ENCODE results near the gene ERC2.

Gene ERC2

DNA sequence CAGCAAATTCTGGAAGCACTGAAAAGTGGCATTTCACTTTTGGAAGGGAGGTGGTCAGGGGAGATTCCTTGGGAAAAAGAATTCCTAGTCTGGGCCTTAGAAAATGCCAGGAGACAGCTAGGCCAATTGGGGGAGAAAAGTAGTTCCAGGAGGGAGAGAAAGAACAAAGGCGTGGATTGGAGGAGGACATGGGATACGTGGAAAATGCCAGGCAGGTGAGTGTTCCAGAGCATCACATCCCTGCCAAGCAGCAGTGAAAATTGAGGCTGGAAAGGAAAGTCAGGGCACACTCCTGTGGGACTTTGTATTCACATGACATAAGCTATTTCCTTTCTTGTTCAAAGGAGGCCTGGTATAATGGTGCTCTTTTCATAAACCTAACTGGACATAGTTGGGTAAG is 846.6 kb downstream of the ERC2 start:
- H3K4me3 ChIP-seq (ENCODE audit: low read length): no peak overlapping the region
- no peak for DNase-seq (ENCODE audit: low read depth, low spot score)

DNA sequence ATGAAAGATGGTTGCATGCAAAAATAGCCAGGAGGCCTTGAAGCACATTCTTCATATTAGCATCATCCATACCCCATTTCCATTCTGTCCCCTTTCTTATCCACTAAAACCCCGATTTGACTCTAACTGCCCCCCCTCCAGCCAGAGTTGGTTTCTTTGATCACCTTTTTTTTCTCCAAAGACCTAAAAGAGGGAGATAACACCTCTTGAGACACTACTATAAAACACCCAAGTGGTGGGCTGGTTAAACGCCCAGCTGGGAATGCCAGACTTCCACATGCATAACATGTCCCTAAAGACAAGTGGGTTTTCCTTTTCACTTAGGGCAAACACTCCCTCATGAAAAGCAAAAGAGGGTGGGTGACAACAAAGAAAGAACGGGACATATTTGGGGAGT is 847.2 kb downstream of the ERC2 start:
- no peak for DNase-seq (ENCODE audit: low read depth, low spot score)
- no peak overlapping the region for H3K4me3 ChIP-seq (ENCODE audit: low read length)

DNA sequence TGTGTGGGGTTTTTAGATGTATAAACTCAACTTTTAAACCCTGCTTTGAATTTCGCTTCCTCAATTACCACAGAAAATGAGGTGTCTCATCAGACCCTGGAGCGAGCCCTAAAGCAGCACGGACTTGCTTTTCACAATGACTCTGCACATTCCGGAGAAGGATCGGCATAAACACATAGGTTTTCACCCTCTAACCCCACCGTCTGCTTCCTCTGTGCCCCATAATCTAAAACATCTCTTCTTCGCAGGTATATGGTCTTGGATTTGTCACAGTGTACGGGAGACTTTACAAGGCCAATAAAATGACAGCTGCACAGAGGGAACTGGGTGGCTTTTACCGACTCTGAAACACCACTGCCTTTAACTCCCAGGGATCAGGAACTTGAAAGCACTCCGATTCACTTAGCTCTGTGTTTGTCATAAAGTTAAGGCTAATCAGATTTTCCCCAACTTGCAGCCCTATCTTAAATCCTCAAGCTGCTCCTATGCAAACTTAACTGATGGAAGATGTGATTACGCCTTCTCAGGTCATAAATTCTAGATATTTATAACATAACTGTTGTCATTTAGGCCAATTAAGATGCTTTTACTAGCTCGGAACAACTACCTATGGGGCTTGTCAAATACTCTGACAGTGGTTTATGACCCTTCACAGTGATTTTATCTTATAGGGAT is 847.8 kb downstream of the ERC2 start:
- no peak for DNase-seq (ENCODE audit: low read depth, low spot score)
- H3K4me3 ChIP-seq (ENCODE audit: low read length): no peak overlapping the region

DNA sequence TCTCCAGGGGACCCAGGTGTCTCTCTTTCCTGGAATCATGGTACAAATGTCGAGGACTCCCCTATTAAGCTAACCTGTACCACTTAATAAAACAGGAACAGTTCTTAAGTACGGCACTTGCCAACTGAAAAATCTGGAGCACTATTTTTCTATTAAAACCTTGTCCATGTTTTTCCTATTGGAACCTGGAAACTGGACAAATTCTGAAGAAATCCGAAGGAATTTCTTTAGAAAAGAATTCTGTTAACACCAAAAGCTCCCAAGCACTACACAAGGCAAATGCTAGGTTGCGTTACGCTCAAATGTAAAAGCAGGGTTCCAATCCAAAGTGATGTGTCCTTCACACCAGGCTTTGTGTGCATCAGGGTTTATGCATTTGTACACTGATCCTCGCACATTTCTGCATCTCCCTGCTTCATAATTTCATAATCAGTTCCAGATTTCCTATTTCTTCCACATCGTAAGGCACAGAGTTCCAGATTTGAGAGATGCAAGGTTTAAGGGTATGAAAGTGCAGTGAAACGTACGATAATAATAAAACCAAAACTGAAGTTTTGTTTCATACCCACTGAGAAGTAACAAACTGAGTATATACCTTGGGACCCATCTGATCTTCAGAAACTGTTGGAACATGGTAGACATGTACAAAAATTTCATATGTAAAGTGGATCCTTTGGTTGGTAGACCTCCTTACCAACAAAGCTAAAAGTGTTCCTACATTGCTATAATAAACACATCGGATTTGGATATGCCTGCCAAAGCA is 849.0 kb downstream of the ERC2 start:
- H3K4me3 ChIP-seq (ENCODE audit: low read length): no peak overlapping the region

DNA sequence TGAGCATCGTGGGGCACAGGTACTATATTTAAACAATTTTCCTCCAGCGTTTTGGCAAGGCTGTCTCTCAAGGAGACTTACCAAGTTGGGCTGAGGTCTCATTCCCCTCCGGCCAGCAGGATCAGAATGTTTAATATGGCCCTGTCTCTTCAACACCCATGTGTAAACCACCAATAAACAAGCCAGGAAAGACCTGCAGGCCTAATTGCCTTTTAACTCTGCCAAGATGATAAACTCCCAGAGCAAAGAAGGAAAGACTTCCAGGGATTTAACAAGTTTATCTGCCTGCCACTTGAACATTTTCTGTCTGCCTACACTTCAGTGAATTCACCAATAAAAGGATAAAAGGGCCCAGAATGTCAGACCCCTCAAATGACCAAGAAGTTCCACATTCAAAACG is 850.9 kb downstream of the ERC2 start:
- no peak for DNase-seq (ENCODE audit: low read depth, low spot score)

More for the DNA sequence above, 849.0 kb downstream of the ERC2 start:
- DNase-seq (ENCODE audit: low read depth, low spot score): no peak

DNA sequence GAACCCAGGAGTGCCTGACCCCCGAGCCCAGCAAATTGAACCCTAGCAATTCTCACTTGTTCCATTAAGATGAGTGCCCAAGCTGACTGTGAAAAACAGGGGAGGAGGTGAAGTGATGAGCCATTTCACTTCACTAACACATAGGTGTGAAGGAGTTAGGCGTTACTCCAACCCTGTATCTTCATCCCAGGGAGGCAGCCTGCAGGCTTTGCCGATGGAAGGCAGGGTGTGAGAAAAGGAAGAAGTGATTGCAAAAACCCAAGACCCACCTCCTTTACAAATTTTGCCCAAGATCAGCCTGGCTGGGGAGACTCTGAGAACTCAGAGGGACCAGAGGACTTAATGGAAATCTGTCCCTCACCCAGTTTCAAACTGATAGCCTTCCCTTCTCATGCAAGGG is 851.5 kb downstream of the ERC2 start:
- no peak overlapping the region for H3K4me3 ChIP-seq (ENCODE audit: low read length)
- no peak for DNase-seq (ENCODE audit: low read depth, low spot score)

More for the DNA sequence above, 850.9 kb downstream of the ERC2 start:
- H3K4me3 ChIP-seq (ENCODE audit: low read length): no peak overlapping the region

DNA sequence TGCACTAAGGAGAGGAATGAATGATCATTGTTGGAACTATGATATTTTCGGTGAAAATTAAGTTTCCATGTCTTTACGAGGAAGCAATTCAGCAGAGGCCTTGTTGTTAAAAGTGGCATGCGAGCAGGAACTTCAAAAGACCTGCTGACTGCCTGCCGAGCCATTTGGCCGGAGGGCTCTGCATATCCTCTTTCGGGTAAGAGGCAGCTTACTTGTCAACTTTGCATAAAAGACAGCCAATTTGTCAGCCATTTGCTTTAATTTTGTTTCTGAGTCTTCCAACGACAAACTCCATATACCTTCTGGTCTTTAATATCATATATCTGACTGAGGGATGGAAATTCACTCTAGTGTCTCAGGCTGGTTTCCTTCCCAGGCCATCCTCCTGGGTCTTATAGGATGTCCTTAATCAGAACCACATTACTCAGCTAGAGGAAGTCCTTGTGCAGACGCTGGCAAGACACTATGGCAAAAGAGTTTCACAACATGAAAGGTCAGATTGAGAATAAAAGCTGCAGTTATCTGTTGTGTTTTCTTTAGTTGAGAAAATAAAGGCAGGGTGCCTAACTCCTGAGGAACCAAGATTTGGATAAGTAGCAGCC is 852.5 kb downstream of the ERC2 start:
- no peak for DNase-seq (ENCODE audit: low read depth, low spot score)
- H3K4me3 ChIP-seq (ENCODE audit: low read length): no peak overlapping the region

DNA sequence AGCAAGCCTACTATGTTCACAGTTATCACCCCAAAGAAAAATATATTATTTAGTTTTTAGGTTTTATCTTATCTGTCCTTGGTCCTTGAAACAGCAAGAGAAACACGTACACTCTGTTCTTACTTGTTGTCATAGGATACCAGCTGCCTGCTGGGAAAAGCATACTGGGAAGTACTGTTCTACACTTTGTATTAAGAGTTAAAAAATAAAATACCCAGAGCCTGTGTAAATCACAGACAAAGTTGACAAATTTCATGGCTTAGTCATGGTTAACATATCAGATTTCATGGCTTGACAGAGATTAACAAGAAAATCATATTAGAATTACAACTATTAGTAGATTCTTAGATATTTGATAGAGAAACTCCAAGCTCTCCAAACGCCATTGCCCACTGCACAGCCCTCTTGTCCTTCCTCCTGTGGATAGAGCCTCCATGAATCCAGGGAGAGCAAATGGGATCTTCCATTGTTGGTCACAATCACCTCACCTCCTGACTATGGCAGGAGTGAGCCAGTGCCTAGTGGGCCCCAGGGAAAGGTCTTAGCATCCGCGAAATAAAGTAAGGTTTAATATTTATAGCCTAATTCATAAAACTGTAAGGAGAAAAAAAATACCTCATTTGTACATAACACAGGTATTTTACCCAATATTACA is 853.1 kb downstream of the ERC2 start:
- no peak for DNase-seq (ENCODE audit: low read depth, low spot score)
- no peak overlapping the region for H3K4me3 ChIP-seq (ENCODE audit: low read length)

DNA sequence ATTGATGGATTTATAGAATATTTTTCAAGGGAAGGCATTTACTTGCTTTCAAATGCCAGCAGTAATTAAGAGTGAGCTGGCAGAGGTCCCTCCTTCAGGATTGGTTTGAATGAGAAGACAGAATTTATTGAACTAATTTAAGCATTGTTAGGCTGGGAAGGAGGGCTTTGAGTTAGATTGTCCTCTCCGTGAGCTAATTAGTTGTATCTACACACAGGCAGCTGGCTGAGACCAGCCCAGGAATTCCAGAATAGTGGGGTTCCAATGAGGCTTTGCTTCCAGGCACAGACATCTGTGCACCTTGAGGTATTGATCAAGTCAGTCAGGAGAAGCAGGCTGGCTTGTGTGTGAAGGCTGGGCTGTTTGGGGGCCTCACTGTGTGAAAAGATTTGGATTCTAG is 857.1 kb downstream of the ERC2 start:
- no peak for DNase-seq (ENCODE audit: low read depth, low spot score)
- no peak overlapping the region for H3K4me3 ChIP-seq (ENCODE audit: low read length)

DNA sequence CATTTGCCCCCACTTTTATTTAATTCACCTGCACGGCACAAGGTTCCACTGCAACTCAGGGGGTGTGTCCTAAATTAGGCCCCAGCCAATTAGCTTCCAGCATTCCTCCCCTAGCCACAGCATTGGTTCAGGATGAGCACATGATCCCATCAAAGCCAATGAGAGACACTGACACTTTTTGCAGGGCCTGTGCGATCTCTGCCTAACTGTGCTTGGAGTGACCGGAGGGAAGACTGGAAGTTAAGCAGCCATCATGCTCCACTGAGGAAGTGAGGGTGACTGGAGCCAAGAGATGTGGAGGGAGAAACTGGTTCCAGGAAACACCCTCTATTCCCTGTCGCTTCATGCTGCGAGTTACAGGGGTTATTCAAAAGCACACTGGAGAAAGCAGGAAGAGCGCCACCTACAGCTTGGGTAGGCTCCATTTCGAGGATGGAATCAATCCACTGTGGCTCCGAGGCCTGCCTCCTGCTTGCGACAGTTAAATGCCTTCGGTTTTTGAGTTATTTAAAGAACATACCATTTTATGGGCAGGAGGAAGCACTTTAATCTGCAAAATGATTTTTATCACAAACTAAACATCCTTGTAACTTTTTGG is 858.9 kb downstream of the ERC2 start:
- DNase-seq (ENCODE audit: low read depth, low spot score): no peak
- no peak overlapping the region for H3K4me3 ChIP-seq (ENCODE audit: low read length)

DNA sequence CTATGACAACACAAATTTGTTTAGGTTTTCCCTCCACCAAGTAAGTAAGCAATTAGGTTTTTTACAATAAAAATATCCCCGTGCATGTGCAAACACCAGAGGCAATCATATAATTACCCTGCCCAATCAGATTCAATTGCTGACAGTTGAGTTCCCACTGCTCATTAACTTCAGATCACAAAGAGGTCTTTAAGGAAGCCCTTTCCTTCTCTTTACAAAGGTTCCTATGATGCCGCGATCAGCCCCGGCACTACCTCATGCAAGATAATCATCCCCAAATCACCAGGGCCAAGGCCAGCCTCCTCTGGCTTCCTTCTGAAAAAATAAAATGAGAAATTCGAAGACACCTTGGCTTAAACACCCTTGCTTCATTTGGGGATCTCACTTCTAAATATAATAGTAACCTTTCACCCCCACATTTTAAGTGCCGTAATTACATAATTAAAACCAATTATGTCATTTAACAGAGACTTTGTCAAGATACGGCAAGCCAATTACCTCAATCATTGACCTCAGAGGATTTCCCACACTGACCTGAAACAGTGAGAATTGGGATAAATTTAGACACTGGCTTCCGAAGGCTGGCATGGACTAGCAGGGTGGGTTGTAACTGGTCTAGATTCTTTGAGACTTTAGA is 859.8 kb downstream of the ERC2 start:
- H3K4me3 ChIP-seq (ENCODE audit: low read length): no peak overlapping the region
- no peak for DNase-seq (ENCODE audit: low read depth, low spot score)

DNA sequence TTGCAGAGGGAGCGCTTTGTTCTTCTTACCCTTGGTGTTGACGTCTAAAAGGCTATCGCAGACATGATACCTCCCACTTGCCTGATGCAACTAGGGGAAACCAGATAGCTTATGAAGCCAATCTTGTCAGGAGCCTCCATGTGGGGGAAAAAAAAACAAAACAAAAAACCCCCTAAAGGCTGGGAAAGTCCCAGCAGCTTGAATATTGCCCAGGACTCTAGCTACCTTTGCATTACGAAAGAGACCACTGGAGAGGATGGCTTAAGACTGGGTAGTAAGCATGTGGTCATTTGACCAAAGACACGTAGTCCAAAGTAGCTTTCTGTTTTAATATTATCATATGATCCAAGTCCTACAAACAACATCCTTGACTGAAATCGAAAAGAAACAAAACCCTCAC is 860.4 kb downstream of the ERC2 start:
- DNase-seq (ENCODE audit: low read depth, low spot score): no peak
- H3K4me3 ChIP-seq (ENCODE audit: low read length): no peak overlapping the region

DNA sequence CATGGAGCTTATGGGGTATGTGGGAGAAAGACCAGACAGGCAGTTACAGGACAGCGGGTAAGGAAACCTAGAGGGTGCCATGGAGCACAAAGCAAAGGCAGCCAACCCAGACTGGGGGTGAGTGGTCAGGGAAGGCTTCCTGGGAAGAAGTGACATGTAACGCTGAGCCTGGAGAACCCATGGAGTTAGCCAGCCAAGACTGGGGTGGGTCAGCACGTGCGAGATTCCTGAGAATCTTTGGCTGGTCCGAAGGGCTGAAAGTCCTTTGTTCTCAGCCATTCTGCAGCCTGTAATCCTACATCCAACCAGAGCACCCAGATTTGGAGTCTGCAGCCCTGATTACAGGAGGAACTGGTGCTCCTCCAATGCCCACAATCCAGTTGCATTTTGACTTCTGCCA is 861.1 kb downstream of the ERC2 start:
- no peak for DNase-seq (ENCODE audit: low read depth, low spot score)

DNA sequence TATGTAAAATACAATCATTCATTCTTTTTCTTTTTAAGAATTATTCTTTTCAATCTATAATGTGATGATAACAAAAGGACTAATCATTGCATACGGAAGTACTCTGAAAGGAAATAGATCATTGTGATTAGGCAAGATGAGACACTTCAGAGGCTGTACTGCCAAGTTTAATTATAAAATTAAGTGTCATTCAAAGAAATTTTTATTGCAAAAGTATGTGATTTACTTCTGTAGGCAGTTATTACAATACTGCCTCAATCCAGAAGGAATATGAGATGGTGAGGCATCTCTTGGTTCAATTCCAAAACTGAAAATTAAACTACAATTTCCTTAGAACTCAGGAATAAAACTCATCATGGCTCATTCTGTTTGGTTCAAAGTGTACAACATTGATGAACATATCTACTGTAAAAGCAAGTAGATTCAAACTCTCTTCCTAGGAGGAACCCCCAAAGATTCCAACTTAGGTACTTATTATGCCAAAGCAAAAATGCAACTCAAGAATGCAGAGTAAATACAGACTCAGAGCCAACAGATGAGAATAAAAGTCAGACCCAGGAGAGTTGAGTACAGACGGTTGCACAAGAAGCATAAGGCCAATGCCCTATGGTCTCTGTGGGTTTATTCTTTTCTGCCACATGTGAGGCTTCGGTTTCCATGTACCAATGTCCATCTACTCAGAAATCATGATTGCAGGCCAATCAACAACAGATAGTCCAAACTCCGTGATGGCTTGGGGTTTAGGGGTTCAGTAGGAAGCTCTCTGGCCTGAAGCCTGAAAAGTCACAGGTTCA is 862.6 kb downstream of the ERC2 start:
- no peak for DNase-seq (ENCODE audit: low read depth, low spot score)
- H3K4me3 ChIP-seq (ENCODE audit: low read length): no peak overlapping the region

More for the DNA sequence above, 861.1 kb downstream of the ERC2 start:
- no peak overlapping the region for H3K4me3 ChIP-seq (ENCODE audit: low read length)

DNA sequence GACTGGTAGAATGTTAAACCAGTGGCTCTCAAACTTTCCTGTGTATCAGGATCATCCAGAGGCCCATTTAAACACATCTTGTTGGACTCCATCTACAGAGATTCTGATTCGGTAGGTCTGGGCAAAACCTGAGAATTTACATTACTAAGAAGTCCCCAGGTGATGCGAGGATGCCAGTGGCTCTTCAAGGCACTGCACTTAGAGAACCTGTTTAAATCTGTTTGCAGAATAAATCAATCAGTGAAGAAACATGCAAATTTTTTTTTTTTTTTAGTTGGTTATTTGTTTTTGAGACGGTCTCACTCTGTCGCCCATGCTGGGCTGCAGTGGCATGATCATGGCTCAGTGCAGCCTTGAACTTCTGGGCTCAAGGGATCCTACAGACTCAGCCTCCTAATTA is 863.4 kb downstream of the ERC2 start:
- H3K4me3 ChIP-seq (ENCODE audit: low read length): no peak overlapping the region
- DNase-seq (ENCODE audit: low read depth, low spot score): no peak

DNA sequence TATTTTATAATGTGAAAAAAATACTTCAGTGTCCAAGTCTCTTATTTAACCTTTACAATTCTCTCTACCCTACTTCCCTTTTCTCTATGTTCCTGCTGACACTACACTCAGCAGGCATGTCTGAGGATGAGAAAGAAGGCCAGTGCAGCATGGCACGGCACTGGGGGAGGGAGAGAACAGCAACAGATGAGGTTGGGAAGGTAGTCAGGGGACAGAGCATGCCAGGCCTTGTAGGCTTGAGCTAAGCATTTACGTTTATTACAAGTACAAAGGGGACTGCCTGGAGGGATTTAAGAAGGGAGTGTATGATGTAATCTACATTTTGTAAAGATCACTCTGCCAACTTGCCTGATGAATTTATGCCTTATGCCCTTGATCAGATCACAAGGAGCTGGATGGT is 863.9 kb downstream of the ERC2 start:
- no peak for DNase-seq (ENCODE audit: low read depth, low spot score)
- H3K4me3 ChIP-seq (ENCODE audit: low read length): no peak overlapping the region

DNA sequence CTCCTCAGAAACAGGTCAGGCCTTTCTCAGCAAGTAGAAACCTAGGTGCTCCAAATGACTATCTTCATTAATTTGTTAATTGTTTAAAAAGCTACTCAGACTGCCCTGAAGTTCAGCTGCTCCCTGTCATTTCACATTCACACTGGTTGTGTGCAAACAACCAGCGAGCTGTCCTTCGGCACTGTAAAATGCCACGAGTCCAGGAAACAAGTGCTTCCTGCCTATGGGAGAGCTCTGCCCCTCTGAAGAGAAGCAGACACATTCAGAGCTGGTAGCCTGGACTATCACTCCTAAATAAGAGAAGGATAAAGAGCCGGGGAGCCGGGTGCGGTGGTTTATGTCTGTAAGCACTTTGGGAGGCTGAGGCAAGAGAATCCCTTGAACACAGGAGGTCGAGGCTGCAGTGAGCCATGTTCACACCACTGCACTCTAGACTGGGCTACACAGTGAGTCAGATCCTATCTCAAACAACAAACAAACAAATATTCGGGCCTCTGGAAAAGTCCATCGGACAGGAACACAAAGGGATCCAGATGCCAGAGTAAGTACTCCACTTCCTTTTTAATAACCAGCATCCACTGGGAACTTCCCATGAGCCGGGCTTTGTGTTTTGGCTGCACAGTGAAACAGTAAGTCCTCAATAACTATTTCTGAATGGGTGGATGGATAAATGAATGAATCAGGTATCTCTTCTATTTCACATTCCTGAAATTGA is 866.7 kb downstream of the ERC2 start:
- DNase-seq (ENCODE audit: low read depth, low spot score): no peak
- no peak overlapping the region for H3K4me3 ChIP-seq (ENCODE audit: low read length)

DNA sequence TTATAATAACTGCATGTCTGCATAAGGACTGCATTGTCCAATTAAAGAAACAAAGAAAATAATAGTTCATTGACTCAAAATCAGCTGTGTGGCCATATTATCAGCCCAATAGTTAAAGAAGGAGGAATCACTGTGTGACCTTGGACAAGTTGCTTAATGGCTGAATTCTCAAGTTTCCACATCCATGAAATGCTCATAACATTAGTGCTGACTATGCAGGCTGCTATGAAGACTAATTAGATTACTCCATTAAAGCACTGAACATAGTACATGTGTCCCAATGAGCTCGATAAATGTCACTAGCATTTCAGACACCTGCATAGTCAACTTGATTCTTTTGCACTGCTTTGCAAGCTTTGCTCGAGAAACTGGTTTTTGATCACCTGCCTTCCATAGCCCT is 870.0 kb downstream of the ERC2 start:
- no peak for DNase-seq (ENCODE audit: low read depth, low spot score)
- no peak overlapping the region for H3K4me3 ChIP-seq (ENCODE audit: low read length)
